Measurements from ENCODE around the gene UTS2R.
"Not testable (repeated sequence)": the region's sequence is repeated elsewhere in the genome, so short reads cannot be mapped to it uniquely, and the experiment has no call there.

UTS2R gene

DNA sequence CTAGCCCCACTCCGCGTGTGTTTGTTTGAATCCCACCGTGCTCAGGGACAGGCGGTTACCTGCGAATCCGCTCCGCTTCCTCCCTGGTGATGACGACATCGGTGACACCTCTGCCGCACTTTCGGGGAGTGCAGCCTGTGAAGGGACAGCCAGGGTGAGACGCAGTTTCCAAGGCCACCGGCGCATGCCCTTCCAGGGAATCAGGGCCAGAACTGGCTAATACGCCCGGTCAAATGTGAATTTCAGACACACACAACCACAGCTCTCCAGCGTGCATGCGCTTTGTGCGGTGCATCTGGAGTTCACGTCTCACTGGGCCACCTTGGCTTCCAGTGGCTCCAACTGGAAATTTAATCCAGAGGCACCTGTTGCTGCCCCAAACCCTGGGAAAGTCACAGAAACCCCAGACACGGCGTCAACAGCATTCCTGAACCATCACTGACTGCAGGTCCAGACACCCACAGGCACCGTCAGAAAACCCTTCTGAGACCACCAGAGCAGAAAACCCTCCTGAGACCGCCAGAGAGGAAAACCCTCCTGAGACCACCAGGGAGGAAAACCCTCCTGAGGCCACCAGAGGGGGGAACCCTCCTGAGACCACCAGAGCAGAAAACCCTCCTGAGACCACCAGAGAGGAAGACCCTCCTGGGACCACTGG, 40.0 kb downstream of the UTS2R start:
- DNase-seq, result no peak

DNA sequence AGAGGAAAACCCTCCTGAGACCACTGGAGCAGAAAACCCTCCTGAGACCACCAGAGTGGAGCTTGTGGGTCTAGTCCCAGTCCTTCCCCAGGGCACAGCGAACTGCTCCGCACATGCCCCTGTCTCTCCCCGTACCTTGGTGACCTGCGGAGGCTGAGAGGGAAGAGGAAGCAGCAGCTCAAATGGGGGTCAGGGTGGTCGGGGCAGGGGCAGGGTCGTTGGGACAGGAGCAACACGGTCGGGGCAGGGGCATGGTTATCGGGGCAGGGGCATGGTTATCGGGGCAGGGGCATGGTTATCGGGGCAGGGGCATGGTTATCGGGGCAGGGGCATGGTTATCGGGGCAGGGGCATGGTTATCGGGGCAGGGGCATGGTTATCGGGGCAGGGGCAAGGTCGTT, 40.5 kb downstream of the UTS2R start:
- DNase-seq, result not testable (repeated sequence)

DNA sequence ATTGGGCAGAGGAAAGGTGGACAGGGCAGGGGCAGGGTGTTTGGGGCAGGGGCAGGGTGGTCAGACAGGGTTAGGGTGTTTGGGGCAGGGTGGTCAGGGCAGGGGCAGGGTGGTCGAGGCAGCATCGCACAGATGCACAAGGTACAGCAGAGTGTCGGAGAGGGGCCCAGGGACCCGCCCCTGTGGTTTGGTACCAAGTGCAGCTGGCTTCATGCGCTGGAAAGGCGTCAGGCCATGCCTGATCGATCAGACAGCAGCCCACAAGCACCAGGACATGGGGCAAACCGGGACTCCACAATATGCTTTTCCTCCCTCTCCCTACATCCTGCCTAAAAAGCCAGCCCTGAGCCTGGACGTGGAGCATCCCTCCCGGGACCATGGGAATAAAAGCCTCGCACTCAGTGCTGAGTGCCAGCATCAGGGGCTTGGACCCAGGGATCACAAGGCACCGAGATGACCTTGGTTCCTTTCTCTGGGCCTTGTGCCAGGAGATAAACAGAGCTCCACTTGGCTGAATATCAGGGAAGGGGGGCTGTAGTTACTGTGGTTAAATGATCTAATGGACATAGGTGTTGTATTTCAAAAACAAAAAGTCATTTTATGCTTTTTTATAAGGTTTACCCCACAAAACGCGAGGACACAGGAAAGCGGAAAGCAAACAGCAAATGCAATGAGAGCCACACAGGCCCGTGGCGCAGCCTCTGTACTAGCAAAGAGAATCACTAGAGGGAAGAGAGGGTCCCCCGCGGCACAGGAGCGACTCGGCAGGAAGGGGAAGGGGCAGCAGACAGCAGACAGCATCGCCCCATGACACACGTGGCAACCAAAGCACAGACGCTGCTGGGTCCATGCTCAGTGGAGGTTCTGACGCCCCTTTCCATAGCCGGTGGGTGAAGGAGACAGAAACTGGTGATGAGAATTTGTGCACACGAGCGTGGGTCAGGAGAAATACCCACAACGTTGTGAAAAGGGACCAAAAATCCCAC, 41.3 kb downstream of the UTS2R start:
- DNase-seq, result no peak

DNA sequence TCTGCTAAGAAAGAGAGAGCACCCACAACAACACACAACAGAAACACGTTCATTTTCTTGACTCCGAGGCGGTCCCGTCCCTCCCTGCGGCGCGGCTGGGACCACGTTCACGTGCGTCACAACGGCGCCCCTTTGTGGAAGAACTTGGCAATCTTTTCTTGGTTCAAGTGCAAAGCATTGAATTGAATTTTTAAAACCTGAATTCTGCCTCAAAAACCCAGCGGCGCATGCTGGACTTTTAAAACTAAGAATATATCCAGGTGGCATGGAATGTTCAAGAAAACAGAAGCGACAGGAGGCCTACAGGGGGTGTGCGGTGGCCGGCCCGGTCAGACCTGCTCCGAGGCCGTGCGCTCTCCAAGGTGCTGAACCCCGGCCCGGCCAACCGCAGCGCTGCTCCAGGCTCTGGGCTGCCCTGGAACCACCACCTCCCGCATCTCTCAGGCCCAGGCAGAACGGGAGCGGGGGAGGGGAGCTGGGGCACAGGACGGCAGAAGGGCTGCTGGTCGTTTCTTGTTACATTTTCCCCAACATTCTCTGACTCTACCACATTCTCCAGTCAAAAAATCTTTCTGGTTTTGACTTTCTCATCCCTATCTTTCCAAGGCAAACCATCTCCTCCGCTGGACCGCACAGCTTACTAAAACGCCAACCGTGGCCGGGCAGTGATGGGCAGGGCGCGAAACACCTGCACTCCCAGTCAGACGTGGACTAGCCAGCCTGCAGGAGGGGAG, 43.1 kb downstream of the UTS2R start:
- DNase-seq, result peak; percentile 42 to 81 (median 57)

DNA sequence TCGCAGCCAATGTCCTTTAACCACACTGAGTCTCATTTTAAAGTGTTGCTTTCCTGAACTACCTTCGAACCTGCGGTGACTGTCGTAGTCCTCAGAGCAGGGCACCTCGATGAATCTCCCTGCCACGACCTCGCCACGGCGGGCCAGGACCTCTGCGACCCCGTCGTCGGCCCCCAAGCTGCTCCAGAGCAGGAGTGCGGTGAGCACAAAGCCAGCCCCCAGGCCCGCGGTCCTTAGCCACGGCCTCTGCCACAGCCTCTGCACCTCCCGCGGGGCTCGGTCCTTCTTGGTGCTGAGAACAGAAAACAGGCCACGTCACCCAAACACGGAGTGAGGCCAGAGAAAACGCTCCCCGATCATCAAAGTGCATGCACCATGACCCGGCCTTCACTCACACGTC, 43.8 kb downstream of the UTS2R start:
- no peak for DNase-seq

DNA sequence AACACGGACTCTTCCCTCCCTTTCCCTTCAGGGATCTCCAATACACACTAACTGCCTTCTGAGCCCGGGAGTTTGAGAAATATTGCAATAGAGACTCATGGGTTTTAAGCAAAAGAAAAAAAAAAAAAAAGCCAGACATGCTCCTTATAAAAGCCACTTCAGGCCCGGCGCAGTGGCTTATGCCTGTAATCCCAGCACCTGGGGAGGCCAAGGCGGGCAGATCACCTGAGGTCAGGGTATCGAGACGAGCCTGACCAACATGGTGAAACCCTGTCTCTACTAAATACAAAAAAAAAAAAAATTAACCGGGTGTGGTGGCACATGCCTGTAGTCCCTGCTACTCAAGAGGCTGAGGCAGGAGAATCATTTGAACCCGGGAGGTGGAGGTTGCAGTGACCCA, 44.2 kb downstream of the UTS2R start:
- DNase-seq, result no peak

DNA sequence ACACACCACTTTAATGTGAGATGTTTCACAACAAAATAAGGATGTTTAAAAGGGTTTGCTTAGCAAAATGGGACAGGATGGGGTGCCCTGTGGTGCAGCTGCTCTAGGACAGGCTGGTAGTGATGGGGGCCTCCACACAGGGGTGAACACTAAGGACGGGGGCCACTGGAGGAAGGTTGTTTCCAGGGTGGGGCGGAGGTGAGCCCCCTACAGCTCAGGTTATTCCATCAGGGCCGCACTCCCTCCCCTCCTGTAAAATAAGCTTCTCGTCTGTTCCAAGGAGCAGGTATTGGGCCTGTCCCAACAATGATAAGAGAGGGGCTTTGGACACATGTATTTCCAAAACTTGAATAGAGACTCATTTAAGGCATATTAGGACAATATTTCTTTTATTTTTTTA, 44.7 kb downstream of the UTS2R start:
- no peak for DNase-seq

DNA sequence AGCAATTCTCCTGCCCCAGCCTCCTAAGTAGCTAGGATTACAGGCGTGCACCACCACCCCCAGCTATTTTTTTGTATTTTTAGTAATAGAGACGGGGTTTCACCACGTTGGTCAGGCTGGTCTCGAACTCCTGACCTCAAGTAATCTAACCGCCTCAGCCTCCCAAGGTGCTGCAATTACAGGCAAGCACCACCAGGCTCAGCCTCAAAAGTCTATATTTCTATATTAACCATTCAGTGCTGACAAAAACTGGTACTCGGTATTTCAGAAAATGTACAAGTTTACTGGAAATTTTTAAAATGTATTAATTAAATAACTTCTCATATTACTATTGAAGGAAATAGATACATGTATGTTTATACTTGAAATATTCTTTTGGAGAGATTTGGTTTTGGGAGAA, 45.2 kb downstream of the UTS2R start:
- peak in 1 of 5 experiments; percentile 31 for DNase-seq

DNA sequence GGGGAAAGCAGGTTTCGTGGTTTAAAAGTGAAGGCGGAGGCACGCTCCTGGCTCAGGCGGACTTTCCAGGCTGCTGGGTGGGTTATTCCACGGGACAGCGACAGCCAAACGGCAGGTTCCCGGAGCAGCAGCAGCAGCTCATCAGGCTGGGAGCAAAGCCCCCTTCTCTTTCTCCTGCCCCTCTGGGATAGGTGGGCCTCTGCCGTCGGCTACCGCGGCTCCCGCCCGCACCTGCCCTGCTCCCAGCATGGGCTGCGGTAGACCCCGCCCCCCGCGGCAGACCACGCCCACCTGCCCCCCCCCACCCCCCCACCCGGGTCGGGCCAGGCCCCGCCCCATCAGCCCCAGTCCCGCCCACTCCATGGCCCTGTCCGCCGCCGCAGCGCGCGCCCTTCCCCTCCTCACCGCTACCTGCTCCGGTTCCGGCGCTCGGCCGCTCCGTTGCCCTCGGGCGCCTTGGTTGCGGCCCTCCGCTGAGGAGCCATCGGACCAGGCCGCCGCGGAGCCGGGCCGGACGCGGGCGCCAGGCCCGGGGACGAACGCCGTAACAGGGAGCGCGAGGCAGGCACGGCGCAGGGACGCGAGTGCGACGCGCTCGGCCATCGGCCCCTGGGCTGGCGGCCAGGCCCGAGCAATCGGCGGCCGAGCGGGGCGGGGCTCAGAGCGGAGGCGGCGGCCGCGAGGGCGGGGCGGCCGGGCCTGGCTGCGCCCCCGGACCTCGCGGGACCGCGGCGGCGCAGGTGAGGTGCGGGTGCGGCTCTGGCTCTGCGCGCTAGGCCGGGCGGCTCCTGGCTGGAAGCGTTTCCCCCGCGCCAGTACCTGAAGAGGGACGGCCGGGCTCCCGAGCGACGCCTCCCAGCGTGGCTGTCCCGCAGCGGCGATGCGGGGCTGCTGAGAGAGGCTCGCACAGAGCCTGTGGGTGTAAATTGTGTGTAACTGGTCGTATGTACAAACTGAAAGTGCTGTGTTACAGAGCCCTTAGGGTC, 46.7 kb downstream of the UTS2R start, which contains the start of the genes HEXD and OGFOD3:
Gene HEXD (plus strand): TSS at position 347 of the 986 bp plus-strand sequence. CDS start 1,453 bp downstream, outside the sequence.
Gene OGFOD3 (minus strand): TSS at position 586 of the 986 bp plus-strand sequence. CDS start 101 bp downstream, at position 485.
- peak; percentile 70 to 94 (median 81) for DNase-seq

DNA sequence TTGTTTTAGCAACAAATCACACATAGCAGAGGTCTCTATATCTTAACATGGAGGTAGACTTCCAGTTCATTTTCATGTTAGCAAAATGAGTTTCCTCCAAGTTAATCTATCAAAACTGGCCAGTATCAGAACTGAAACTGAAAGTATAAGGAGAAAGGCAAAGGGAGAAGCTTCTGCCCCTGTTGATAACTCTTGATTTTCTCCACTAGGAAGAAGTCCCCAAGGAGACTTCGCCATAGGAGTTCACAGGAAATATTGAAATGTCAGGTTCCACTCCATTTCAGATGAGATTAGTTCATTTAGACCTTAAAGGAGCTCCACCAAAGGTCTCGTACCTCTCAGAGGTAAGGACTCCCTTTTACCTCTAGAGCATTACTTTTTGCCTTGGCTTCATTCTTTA, 48.0 kb downstream of the UTS2R start:
- DNase-seq, result peak in 1 of 5 experiments; percentile 34

DNA sequence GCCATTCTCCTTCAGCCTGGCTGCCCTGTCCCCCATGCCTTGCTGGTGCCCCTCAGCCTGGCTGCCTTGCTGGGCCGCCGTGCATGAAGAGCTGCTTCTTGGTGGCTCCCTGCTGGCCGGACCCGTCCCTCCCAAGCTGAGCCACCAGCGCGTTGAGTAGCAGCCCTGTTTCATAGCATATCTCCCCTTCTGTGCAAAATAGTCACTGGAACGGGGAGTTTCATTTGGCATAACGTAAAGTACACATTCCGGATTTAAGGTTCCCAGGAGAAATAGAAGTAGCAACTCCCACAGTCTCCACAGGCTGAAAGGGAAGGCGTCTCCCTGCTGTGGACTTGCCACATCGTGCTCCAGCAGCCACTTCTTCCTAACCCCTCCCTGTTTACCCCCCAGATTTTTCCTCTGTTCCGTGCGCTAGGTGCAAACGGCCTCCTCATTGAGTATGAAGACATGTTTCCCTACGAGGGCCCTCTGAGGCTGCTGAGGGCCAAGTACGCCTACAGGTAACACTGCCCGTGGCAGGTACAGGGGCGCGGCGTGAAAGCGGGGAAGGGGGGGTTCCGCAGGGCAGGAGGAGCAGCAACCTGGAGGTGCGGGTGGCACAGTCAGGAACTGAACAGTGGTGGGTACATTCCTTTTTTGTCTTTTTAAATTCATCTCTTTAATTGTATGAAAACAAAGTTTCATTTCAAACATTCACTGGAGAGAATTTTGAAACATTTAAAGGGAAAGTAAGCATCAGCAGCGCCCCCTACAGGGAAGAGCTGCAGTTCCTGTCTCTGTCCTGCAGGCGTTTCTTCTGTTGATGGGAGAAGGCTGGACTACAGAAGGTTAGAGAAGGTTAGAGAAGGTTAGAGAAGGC, 52.7 kb downstream of the UTS2R start:
- DNase-seq, result peak in 4 of 5 experiments; percentile 17 to 72 (median 48)

DNA sequence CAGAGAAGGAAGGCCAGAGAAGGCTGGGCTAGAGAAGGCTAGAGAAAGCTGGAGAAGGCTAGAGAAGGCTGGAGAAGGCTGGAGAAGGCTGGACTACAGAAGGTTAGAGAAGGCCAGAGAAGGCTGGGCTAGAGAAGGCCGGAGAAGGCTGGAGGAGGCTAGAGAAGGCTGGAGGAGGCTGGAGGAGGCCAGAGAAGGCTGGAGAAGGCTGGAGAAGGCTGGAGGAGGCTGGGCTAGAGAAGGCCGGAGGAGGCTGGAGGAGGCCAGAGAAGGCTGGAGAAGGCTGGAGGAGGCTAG, 53.2 kb downstream of the UTS2R start:
- no peak for DNase-seq

All from T-helper 2 cell (primary cell).